NCI-H1105 (cell line): ENCODE measurements around the gene FOXI3.

Experiments used
- DNase-seq: peaks from one replicate; lab custom pipeline; 2025; lab: John Stamatoyannopoulos, UW

FOXI3 gene

DNA sequence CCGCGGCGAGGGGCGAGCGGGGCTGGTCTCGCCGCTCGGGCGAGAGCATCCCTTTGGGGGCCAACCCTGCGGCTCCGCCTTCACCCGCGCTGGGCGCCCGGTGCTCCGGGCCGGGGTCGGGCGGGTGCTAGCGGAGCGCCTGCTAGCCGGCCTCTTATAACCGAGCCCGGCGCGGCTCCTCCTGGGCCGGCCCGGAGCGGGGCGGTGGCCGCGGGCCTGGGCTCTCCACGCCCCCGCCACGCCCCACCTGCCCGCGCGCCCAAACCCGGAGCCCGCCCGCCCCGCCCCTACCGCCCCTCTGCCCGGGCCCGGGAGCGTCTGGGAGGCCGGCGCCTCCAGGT lies at the start of gene FOXI3:
FOXI3 (minus strand) TSS at position 129 of the 341 bp plus-strand sequence. CDS start 158 bp downstream, outside the sequence.
- DNase-seq, result peak; percentile 34

- no peak for DNase-seq
Measured at GRCh38 chr2:88500691-88501090, 48.2 kb upstream of the FOXI3 start.

- no peak for DNase-seq
Measured at GRCh38 chr2:88499204-88499603, 46.7 kb upstream of the FOXI3 start.

- no peak for DNase-seq
Measured at GRCh38 chr2:88493481-88493880, 41.0 kb upstream of the FOXI3 start.

GRCh38 chr2:88492002-88492401 lies 39.5 kb upstream of the FOXI3 start:
- no peak for DNase-seq

DNA sequence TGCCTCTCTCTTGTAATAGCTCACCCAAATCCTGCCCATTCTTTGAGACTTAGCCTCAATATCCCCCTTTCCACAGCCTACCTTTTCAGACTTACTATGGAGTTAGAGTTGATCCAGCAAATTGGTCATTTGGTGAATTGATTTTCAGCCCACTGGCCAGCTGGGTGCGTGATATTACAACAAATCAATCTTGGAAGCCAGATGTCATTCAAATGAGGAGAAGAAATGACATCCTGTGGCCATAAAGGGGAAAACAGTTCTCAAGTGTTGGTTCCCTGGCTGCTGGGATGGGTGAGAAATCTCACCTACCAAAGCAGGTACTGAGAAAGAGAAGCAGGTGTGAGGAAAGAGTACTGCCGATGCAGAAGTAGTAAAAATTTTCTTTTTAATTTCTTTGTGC lies 36.7 kb upstream of the FOXI3 start:
- DNase-seq, result no peak

- DNase-seq, result no peak
Measured at GRCh38 chr2:88483200-88483599, 30.7 kb upstream of the FOXI3 start.

GRCh38 chr2:88481691-88482336 lies 29.3 kb upstream of the FOXI3 start:
- DNase-seq, result no peak

- no peak for DNase-seq
Measured at GRCh38 chr2:88472811-88473210, 20.3 kb upstream of the FOXI3 start.

DNA sequence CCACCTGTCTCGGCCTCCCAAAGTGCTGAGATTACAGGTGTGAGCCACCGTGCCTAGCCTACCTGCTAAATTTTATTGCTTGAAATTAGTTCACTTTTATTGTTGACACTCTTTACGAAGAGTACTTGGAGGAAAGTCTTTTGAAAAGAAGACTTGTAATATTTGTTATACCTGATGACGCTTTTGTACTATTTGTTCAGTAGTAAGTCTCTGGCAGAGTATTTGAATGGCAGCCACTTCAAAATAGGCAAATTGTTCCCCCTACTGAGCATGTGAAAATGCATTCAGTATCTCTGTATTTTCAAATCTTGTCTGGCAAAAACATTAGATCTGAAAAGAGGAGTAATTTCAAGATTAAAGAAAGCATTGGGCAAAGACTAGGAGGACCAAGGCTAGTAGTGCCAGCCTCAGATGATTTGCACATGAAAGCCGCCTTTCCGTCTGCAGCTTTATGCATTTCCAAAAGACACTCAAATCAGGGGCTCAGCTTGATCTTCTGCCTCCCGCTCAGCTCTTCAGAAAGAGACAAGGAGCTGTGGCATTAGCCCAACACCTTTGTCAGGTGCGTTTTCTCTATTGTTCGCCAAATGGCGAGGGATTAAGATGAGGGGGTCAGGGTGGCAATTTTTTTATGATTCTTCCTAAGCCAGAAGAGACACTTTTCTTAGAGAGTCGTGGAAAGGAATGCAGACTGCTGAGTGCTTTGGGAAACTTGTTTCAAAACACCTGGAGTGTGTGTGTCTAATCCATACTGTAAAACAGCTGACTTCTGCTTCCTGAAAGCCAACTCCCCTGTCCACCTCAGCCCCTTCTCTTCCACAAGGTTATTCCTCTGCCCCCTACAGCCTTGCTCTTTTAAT lies 18.8 kb upstream of the FOXI3 start:
- no peak for DNase-seq

GRCh38 chr2:88469202-88470114 lies 17.0 kb upstream of the FOXI3 start:
- no peak for DNase-seq

- DNase-seq, result no peak
Measured at GRCh38 chr2:88464153-88464552, 11.7 kb upstream of the FOXI3 start.

- no peak for DNase-seq
Measured at GRCh38 chr2:88458633-88459032, 6.1 kb upstream of the FOXI3 start.

DNA sequence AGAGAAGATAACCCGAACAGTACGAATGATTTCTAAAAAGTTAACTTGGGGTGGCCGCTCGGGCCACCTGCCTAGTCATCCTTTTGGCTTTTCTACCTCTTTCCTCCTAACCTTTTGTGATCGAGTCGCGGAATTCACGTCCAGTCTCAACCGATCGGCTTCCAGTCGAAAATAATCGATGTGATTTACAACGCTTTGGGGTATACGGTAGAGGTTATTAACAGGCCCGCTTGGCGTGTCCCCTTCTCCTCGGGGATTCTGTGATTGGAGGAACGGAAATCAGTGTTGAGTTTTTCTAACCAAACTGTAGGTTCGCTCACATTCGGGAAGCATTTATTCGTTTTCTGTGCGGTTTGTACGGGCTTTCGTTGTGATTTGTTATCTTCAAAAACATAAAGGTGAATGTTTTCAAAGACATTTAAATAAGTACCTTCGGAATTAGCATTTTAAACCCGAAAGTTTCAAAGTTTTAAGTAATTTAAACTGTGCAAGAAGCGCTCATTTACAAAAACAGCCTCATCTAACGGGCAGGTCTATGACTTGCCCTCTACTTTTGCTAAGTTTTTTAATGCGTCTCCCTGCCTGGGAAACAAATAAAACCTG lies 588 bp upstream of the FOXI3 start:
- DNase-seq, result no peak

- peak; percentile 31 for DNase-seq
Measured at GRCh38 chr2:88451811-88452564, 505 bp downstream of the FOXI3 start.

- no peak for DNase-seq
Measured at GRCh38 chr2:88450925-88451810, 1.3 kb downstream of the FOXI3 start.

- DNase-seq, result no peak
Measured at GRCh38 chr2:88450186-88450585, 2.3 kb downstream of the FOXI3 start.

GRCh38 chr2:88448248-88448647 lies 4.2 kb downstream of the FOXI3 start:
- no peak for DNase-seq

GRCh38 chr2:88443353-88443938 lies 9.0 kb downstream of the FOXI3 start:
- DNase-seq, result no peak

- DNase-seq, result no peak
Measured at GRCh38 chr2:88442473-88442872, 10.0 kb downstream of the FOXI3 start.
